ENCODE data around the gene ME2.
"Not testable (repeated sequence)": the region's sequence is repeated elsewhere in the genome, so short reads cannot be mapped to it uniquely, and the experiment has no call there.

The ME2 gene

GRCh38 chr18:50862401-50862800 lies 16.5 kb upstream of the ME2 start:
- no peak for DNase-seq

DNA sequence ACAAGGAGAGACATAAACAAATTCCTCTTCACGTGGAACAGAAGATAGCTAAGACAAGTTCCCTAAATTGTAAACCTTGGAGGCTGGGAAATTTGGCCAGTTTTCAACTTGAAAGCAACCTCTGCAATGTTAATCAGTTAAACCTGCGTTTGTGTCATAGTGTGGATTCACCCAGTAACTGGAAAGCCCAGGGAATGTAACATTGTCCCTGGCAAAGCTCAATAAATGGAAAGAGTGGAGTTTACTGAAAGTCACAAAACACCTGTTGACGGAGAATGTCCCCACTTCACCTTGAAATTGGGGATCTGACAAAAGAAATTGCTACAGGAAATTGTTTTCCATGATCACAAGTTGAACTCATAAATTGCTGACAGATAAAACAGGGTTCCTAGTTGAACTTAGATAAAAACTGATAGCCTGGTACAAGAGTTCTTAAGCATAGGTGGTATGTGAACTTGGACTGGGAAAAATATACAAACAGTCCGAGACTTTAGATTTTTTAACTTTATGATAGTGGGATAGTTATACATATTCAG lies 15.0 kb upstream of the ME2 start:
- DNase-seq: no peak

GRCh38 chr18:50866765-50867164 lies 12.2 kb upstream of the ME2 start:
- no peak for DNase-seq

DNA sequence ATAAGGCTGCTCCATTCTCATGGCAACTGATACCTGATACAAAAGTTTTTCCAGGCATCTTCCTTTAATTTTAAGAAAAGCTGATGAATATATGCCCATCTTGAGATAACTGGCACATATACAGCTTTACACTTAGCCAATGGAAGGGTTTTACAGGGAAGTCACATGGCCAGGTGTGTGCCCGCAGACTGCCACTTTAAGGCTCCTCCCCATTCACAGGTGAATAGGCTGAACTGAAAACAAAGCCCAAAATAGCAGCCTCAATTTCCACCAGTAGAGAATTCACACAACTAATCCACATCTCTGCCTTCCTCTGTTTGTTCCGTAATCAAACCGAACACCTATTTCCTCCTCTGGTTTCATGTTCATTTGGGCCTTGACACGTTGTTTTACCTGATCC lies 9.8 kb upstream of the ME2 start:
- no peak for DNase-seq

DNA sequence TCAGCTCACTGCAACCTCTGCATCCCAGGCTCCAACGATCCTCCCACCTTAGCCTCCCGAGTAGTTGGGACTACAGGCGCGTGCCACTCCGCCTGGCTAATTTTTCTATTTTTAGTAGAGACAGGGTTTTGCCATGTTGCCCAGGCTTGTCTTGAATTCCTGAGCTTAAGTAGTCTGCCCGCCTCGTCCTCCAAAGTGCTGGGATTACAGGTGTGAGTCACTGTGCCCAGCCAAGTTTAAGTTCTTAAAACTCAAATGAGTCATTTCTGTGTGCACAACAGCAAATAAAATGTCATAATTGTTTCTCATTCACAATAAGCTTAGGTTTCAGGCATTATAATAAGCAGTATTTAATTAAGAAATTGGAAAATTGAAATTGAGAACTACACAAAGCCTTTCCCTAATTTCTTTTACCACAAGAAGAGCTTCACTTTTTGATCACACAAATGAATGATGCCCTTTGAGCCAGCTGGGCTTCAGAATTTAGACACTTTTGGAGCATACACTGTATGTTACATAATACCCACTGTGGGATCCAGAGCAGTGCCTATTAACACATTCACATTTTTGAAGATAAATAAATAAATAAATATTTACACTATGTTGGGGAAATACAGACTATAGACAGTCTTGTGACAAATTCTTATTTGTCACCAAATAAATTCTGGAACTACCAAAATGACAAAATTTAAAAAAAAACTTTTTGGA lies 8.6 kb upstream of the ME2 start:
- peak; percentile 20 for DNase-seq

GRCh38 chr18:50871846-50872245 lies 7.1 kb upstream of the ME2 start:
- no peak for DNase-seq

- no peak for DNase-seq
Observed at GRCh38 chr18:50875966-50876536, 2.9 kb upstream of the ME2 start.

GRCh38 chr18:50877545-50878265 lies 1.2 kb upstream of the ME2 start:
- no peak for DNase-seq

DNA sequence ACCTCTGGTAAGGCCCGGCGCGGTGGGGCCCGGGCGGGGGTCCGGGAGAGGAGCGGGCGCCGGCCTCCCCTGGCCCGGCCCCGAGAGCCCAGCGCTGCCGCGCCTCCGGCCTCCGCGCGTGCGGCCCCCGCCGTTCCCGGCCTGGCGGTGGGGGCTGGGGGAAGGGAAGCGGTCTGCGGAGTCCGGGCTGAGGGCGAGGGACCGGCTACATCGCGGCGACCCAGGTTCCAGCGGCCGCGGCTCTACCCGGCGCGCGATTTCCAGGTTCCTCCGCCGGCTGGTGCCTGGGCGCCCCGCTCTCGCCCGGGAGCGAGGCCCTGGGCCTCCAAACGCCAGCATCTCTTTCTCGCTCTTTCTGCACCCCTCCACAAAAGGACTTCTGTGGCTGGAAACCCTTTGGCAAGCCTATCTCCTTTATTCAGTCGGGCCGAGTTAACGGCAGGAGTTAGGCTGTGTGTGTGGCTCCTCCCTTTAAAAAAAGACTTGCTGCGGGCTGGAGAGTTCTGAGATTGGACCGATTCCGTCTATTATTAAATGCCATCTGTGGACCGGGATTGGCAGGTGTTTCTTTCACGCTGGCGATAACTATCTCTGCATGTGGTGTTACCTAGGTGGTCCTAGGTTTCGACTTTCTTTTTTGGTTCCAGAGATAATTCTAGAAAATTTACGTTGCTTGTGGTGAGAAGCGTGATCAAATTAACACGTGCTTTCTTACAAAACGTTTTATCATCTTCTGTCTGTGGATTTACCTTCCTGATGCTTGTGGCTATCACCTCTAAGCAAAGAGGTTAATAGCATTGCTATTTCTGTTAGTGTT lies 592 bp downstream of the ME2 start:
- DNase-seq: peak; percentile 58

GRCh38 chr18:50880119-50880465 lies 1.2 kb downstream of the ME2 start:
- no peak for DNase-seq

- not testable (repeated sequence) for DNase-seq
Observed at GRCh38 chr18:50880944-50881343, 2.0 kb downstream of the ME2 start.

DNA sequence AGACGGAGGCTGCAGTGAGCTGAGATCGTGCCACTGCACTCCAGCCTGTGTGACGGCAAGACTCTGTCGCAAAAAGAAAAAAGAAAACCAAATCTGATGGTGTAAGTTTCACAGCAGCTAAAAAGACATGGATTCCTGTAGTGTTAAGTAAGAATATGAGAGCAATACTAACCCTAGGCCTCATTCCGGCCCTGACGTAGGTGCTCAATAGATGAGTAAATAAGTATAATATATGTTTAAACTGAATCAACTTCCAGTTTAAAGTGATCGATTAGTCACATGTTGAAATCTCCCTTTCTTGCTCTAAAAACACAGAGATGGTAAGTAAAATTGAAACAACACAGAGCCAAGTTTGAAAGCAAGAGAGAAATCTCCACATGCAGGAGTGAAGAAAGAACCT lies 8.0 kb downstream of the ME2 start:
- DNase-seq: no peak

- peak; percentile 25 for DNase-seq
Observed at GRCh38 chr18:50895350-50896045, 16.6 kb downstream of the ME2 start.

GRCh38 chr18:50896093-50896492 lies 17.2 kb downstream of the ME2 start:
- no peak for DNase-seq

GRCh38 chr18:50898919-50899318 lies 20.0 kb downstream of the ME2 start:
- DNase-seq: no peak

DNA sequence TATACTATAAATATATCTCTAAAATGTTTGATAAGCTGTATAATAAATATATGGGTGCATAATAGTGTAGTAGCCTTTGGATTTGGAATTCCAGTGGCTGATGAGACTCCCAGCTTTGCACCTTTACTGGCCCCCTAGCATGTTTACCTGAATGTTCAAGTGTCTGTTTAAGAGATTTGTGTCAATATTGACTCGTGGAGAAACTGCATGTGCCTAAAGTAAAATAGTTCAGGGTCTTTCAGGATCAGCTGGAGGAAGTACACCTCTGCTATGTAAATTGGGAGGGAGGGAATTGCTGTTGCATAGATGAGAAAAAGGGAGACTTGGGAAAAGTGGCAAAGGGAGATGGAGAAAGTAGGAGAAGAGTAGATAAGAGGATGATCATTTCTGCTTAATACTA lies 23.9 kb downstream of the ME2 start:
- DNase-seq: no peak

DNA sequence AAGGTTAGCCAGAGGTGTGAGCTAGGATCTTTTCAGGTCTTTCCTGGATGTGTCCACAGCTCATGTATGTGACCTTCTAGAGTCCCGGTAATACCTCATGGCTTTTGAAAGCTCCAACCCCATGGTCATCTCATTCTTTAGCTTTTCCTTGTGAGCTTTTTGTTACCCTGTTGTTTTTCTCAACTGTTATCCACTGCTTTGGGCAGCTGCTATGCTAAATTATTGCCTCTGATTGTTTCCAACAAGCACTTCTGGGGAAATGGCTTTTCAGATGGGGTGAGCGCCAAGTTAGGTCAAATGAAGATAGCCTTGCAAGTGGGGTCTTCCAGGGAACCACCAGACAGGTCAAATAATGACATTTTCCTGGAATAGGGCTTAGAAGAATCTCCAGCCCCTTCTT lies 27.9 kb downstream of the ME2 start:
- DNase-seq: no peak

DNA sequence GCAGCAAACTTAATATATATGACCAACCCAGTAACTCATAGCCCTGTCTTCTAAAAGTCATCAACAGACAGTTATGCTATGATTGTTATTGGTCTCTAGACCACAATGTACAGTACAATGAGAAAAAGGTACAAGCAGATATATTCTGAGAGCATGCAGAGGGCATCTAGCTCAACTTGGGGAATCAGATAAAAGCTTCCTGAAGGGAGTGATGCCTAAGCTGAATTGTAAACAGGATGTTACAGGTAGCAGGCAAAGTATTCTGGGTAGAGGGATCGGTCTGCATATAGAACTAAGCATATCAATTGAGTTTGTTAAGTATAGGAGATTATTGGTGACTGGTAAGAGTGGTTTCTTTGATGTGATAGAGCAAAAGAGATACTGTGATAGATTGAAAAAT lies 30.3 kb downstream of the ME2 start:
- no peak for DNase-seq

- no peak for DNase-seq
Observed at GRCh38 chr18:50911006-50911405, 32.1 kb downstream of the ME2 start.

- DNase-seq: no peak
Observed at GRCh38 chr18:50917021-50917420, 38.1 kb downstream of the ME2 start.

DNA sequence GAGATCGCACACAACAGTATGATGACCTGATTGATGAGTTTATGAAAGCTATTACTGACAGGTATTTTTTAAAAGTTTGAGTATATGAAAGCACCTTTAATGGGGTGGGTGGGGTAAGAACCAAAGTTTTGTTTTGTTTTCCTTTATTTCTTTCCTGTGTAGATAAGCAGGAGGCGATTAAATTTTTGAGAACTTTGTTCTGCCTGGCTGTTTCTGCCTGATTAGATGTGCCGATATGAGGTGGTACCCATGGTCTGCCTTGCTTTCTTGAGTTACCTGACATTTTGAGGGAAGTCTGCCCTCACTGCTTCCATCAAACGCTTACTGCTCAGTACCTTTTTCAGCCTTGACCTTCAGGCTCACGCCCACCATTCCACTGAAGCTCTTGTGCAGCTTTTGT lies 39.2 kb downstream of the ME2 start:
- DNase-seq: no peak

DNA sequence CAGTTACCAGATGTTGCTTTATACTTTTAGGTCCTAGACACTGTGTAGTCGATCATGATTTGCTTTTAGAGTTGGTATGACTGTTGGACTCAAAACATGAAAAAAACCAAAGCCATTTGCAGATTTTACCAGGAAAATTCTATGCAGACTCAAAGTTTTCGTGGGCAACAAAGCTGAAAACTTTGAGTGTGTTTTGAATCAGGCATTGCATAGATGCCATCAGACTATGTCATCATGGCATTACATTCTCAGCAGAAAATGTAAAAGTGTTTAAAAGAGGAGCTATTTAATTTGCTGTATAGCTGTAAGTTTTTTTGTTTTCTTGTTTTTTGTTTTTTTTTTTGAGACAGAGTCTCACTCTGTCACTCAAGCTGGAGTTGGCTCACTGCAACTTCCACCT lies 45.5 kb downstream of the ME2 start:
- no peak for DNase-seq

GRCh38 chr18:50926521-50926920 lies 47.6 kb downstream of the ME2 start:
- DNase-seq: no peak

All from NCI-H1105 treated with DMSO at 0.1 percent for 48 hours (cell line).